DND-41 (cell line): Measurements from ENCODE around the gene BPIFB2.

ENCODE experiments used
- ATAC-seq: fragments of 200-7000 bp; cut with Tn5 transposase; 3 replicates; pipeline ENCODE4 v1.9.1; 2021; ENCODE audit warnings: low read depth; ENCODE audit not compliant: insufficient read depth
- DNase-seq: peaks from one replicate; pipeline ENCODE4 v3.0.0-alpha.2; 2020
- H2AFZ ChIP-seq: 2 replicates; pipeline ENCODE4 v1.6.0; 2012; ENCODE audit warnings: low read depth, low read length
- H3K27ac ChIP-seq: 2 replicates; pipeline ENCODE4 v1.5.1; 2012; ENCODE audit warnings: low read length, inconsistent platforms
- H3K27me3 ChIP-seq: fragments of 200-600 bp; sonication (generic); 2 replicates; pipeline ENCODE4 v1.6.0; 2012; ENCODE audit warnings: low read length, mild to moderate bottlenecking, inconsistent platforms; ENCODE audit not compliant: insufficient read depth, poor library complexity
- H3K36me3 ChIP-seq: 2 replicates; pipeline ENCODE4 v1.5.1; 2012; ENCODE audit warnings: low read length, inconsistent platforms; ENCODE audit not compliant: insufficient read depth
- H3K4me1 ChIP-seq: 2 replicates; pipeline ENCODE4 v1.5.1; 2012; ENCODE audit warnings: mild to moderate bottlenecking, low read length; ENCODE audit not compliant: insufficient read depth
- H3K4me2 ChIP-seq: 2 replicates; pipeline ENCODE4 v1.6.0; 2012; ENCODE audit warnings: mild to moderate bottlenecking, moderate library complexity, low read length, inconsistent platforms; ENCODE audit not compliant: insufficient read depth
- H3K4me3 ChIP-seq, 2 experiments: fragments of 200-600 bp in 1 of 2; shearing (Covaris generic) in 1 of 2; 2 replicates each; pipeline ENCODE4 v1.5.1; 2012 to 2016; ENCODE audit warnings: inconsistent platforms in 2 of 2, low read length in 2 of 2, mild to moderate bottlenecking in 2 of 2, low read depth in 1 of 2, moderate library complexity in 1 of 2
- H3K79me2 ChIP-seq: 2 replicates; pipeline ENCODE4 v1.6.0; 2012; ENCODE audit warnings: low read length, inconsistent platforms; ENCODE audit not compliant: insufficient read depth
- H3K9ac ChIP-seq: 2 replicates; pipeline ENCODE4 v1.6.0; 2012; ENCODE audit warnings: low read depth, mild to moderate bottlenecking, inconsistent platforms, low read length, moderate library complexity
- H3K9me3 ChIP-seq: 2 replicates; pipeline ENCODE4 v1.5.1; 2012; ENCODE audit warnings: low read length, moderate library complexity, mild to moderate bottlenecking, inconsistent platforms; ENCODE audit not compliant: insufficient read depth, severe bottlenecking
- H4K20me1 ChIP-seq: 2 replicates; pipeline ENCODE4 v1.6.0; 2012; ENCODE audit warnings: low read length; ENCODE audit not compliant: insufficient read depth
- EZH2 ChIP-seq: IDR thresholded peaks from 3 replicates; pipeline ENCODE4 v1.6.1; 2012; ENCODE audit warnings: borderline replicate concordance, low read depth, mild to moderate bottlenecking, moderate library complexity, low read length, inconsistent platforms; ENCODE audit not compliant: severe bottlenecking
- TF ChIP-seq, protein P1 (sequence below): IDR thresholded peaks from 2 replicates; pipeline ENCODE4 v1.5.1; 2012; ENCODE audit warnings: borderline replicate concordance, low read length, moderate library complexity, mild to moderate bottlenecking; ENCODE audit not compliant: poor library complexity, severe bottlenecking; ENCODE audit errors: extremely low read depth

The BPIFB2 gene

DNA sequence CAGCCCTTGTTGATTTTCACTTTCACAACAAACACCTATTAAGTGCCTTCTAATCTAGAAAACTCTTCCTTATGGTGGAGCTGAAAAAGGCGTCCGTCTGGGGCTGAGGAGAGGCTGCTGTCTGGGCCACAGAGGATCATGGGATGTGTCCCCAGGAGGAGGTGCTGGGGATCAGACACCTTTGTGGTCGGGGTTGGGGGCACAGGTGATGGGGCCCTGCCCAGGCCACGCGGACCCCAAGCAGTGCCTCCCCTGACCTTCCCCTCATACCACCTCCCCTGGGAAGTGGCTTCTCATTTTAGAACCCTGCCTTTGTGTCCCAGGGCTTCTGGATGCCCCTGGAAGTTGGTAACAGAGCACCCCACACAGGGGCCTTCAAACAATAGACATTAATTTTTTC, 44.3 kb upstream of the BPIFB2 start:
- H2AFZ ChIP-seq, result no peak overlapping the region
- no peaks in the 10 kb centered on the region for H3K79me2 ChIP-seq
- ATAC-seq (no peak), DNase-seq (peak; percentile 3)
- H4K20me1 ChIP-seq, result no peaks in the 10 kb centered on the region
- H3K9ac ChIP-seq, result no peak overlapping the region
- peaks cover 2% of the 10 kb centered on the region for H3K9me3 ChIP-seq
- no peaks in the 10 kb centered on the region for H3K36me3 ChIP-seq
- no peaks in the 10 kb centered on the region for H3K27me3 ChIP-seq
- H3K4me3 ChIP-seq, result no peak overlapping the region
- H3K4me2 ChIP-seq, result no peak overlapping the region
- no peak overlapping the region for H3K27ac ChIP-seq
- no peak for TF ChIP-seq EZH2
- TF ChIP-seq, protein P1, sequence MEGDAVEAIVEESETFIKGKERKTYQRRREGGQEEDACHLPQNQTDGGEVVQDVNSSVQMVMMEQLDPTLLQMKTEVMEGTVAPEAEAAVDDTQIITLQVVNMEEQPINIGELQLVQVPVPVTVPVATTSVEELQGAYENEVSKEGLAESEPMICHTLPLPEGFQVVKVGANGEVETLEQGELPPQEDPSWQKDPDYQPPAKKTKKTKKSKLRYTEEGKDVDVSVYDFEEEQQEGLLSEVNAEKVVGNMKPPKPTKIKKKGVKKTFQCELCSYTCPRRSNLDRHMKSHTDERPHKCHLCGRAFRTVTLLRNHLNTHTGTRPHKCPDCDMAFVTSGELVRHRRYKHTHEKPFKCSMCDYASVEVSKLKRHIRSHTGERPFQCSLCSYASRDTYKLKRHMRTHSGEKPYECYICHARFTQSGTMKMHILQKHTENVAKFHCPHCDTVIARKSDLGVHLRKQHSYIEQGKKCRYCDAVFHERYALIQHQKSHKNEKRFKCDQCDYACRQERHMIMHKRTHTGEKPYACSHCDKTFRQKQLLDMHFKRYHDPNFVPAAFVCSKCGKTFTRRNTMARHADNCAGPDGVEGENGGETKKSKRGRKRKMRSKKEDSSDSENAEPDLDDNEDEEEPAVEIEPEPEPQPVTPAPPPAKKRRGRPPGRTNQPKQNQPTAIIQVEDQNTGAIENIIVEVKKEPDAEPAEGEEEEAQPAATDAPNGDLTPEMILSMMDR, result no peak
- peaks cover 34% of the 10 kb centered on the region for H3K4me1 ChIP-seq

GRCh38 chr20:32964575-32964974, 42.9 kb upstream of the BPIFB2 start:
- Histone ChIP-seq H3K79me2 (no peaks in the 10 kb centered on the region), H3K9ac (no peak overlapping the region), H2AFZ (no peak overlapping the region), H3K27ac (no peak overlapping the region), H3K4me2 (no peak overlapping the region), H4K20me1 (no peaks in the 10 kb centered on the region), H3K27me3 (no peaks in the 10 kb centered on the region), H3K9me3 (no peaks in the 10 kb centered on the region), H3K4me3 (no peak overlapping the region), H3K36me3 (no peaks in the 10 kb centered on the region), H3K4me1 (peaks cover 45% of the 10 kb centered on the region)
- DNase-seq, result peak; percentile 3
- no peak for ATAC-seq
- TF ChIP-seq, protein P1, result no peak
- no peak for TF ChIP-seq EZH2

- ATAC-seq, result no peak
- Histone ChIP-seq H3K27ac (peak overlapping the region; percentile 69), H3K9ac (no peak overlapping the region), H3K36me3 (no peaks in the 10 kb centered on the region), H3K4me3 (no peak overlapping the region), H3K79me2 (no peaks in the 10 kb centered on the region), H3K4me2 (no peak overlapping the region), H3K9me3 (no peaks in the 10 kb centered on the region), H4K20me1 (no peaks in the 10 kb centered on the region), H2AFZ (no peak overlapping the region), H3K27me3 (no peaks in the 10 kb centered on the region), H3K4me1 (peaks cover 51% of the 10 kb centered on the region)
- peak; percentile 3 for DNase-seq
- no peak for TF ChIP-seq EZH2
- TF ChIP-seq, protein P1, result no peak
These were observed 42.4 kb upstream of the BPIFB2 start for GRCh38 chr20:32965115-32965514.
